Left ventricle myocardium inferior (tissue), 1 donor: Measurements from ENCODE around the gene DUSP7. TPM values are rescaled to one million over a fixed set of nuclear protein-coding genes. Genes with fewer than 3 reads are reported as not detected.
"Not testable (repeated sequence)": the region's sequence is repeated elsewhere in the genome, so short reads cannot be mapped to it uniquely, and the experiment has no call there.

Experiments
- DNase-seq: peaks from one replicate; pipeline ENCODE4 v3.0.0-alpha.2; 2020
- H3K27ac ChIP-seq: fragments of 200-600 bp; replicated peaks from 2 replicates; pipeline ENCODE4 v1.8.0; 2021
- H3K27me3 ChIP-seq: fragments of 200-600 bp; 2 replicates; pipeline ENCODE4 v1.8.0; 2021; ENCODE audit warnings: low read depth
- H3K36me3 ChIP-seq: fragments of 200-600 bp; 2 replicates; pipeline ENCODE4 v1.8.0; 2021
- H3K4me1 ChIP-seq: fragments of 200-600 bp; 2 replicates; pipeline ENCODE4 v1.8.0; 2021
- H3K4me3 ChIP-seq: fragments of 200-600 bp; 2 replicates; pipeline ENCODE4 v1.8.0; 2021; ENCODE audit warnings: mild to moderate bottlenecking, moderate library complexity
- H3K9me3 ChIP-seq: fragments of 200-600 bp; replicated peaks from 2 replicates; pipeline ENCODE4 v1.8.0; 2021
- CTCF ChIP-seq: fragments of 200-600 bp; IDR thresholded peaks from 2 replicates; pipeline ENCODE4 v1.8.0; 2021; ENCODE audit warnings: antibody characterized with exemption, mild to moderate bottlenecking, borderline replicate concordance
- intact Hi-C: fragments of 100-400 bp; cut with micrococcal nuclease; formaldehyde crosslinking; loops from one replicate; pipeline ENCODE4 v1.11.0; 2022
- total RNA-seq: library from RNA; stranded (reverse); fragmentation: NEBNext Ultra II Directional; extraction: Animal tissue kit (Norgen Biotek cat#: 25700); gene quantifications from one replicate; pipeline ENCODE4 v1.2.1, GENCODE V29; 2021
- donor health status: DM: no; HTN: yes; CAD: no; lungs with severe emphysema.

Gene DUSP7
- total RNA-seq, 1 donor from 2014 or later, result 23.1 TPM

GRCh38 chr3:52036829-52037228 is 19.5 kb downstream of the DUSP7 start:
- no peaks in the 10 kb centered on the region for H3K9me3 ChIP-seq
- no peak for DNase-seq
- H3K4me1 ChIP-seq, result peaks cover 41% of the 10 kb centered on the region
- H3K27ac ChIP-seq, result no peak overlapping the region
- H3K36me3 ChIP-seq, result no peaks in the 10 kb centered on the region
- H3K27me3 ChIP-seq, result no peaks in the 10 kb centered on the region
- intact Hi-C loops, result no loop called here
- no peak overlapping the region for H3K4me3 ChIP-seq
- no peak for TF ChIP-seq CTCF

- no peaks in the 10 kb centered on the region for H3K36me3 ChIP-seq
- TF ChIP-seq CTCF, result no peak
- no peak for DNase-seq
- H3K27ac ChIP-seq, result no peak overlapping the region
- no peaks in the 10 kb centered on the region for H3K27me3 ChIP-seq
- H3K4me1 ChIP-seq, result peaks cover 35% of the 10 kb centered on the region
- intact Hi-C loops, result no loop called here
- H3K9me3 ChIP-seq, result no peaks in the 10 kb centered on the region
- no peak overlapping the region for H3K4me3 ChIP-seq
Observed at GRCh38 chr3:52036222-52036694, 20.1 kb downstream of the DUSP7 start.

- no peaks in the 10 kb centered on the region for H3K27me3 ChIP-seq
- DNase-seq, result no peak
- TF ChIP-seq CTCF, result no peak
- H3K4me1 ChIP-seq, result peaks cover 22% of the 10 kb centered on the region
- intact Hi-C loops, result no loop called here
- H3K36me3 ChIP-seq, result no peaks in the 10 kb centered on the region
- H3K27ac ChIP-seq, result no peak overlapping the region
- no peak overlapping the region for H3K4me3 ChIP-seq
- H3K9me3 ChIP-seq, result no peaks in the 10 kb centered on the region
Observed at GRCh38 chr3:52034651-52035050, 21.7 kb downstream of the DUSP7 start.

- intact Hi-C loops, result no loop called here
- no peaks in the 10 kb centered on the region for H3K36me3 ChIP-seq
- DNase-seq, result no peak
- no peaks in the 10 kb centered on the region for H3K9me3 ChIP-seq
- H3K4me1 ChIP-seq, result peaks cover 22% of the 10 kb centered on the region
- no peak for TF ChIP-seq CTCF
- H3K4me3 ChIP-seq, result no peak overlapping the region
- H3K27me3 ChIP-seq, result no peaks in the 10 kb centered on the region
- H3K27ac ChIP-seq, result no peak overlapping the region
Observed at GRCh38 chr3:52034212-52034611, 22.2 kb downstream of the DUSP7 start.

GRCh38 chr3:52033748-52034147 is 22.6 kb downstream of the DUSP7 start:
- H3K27ac ChIP-seq, intact Hi-C loops, DNase-seq, H3K4me3 ChIP-seq, H3K27me3 ChIP-seq, H3K9me3 ChIP-seq, H3K36me3 ChIP-seq: not testable (repeated sequence)
- peaks cover 25% of the 10 kb centered on the region for H3K4me1 ChIP-seq

- DNase-seq, result no peak
- TF ChIP-seq CTCF, result no peak
Observed at GRCh38 chr3:52032702-52033408, 23.5 kb downstream of the DUSP7 start.

More at GRCh38 chr3:52032702-52033408, 23.5 kb downstream of the DUSP7 start:
- no peaks in the 10 kb centered on the region for H3K27me3 ChIP-seq
- no peaks in the 10 kb centered on the region for H3K36me3 ChIP-seq
- H3K9me3 ChIP-seq, result no peaks in the 10 kb centered on the region
- intact Hi-C loops, result no loop called here
- peaks cover 34% of the 10 kb centered on the region for H3K4me1 ChIP-seq
- peak overlapping the region; percentile 26 for H3K27ac ChIP-seq
- no peak overlapping the region for H3K4me3 ChIP-seq
